ENCODE data around the gene MICAL3.

The MICAL3 gene

GRCh38 chr22:17867160-17867785 is 157.1 kb downstream of the MICAL3 start:
- in situ Hi-C loops (cut with MboI; ENCODE audit: low pct_unique_long_range_greater_than_20kb, low sequenced_read_pairs): no loop called here
- peak; percentile 63 for DNase-seq

- in situ Hi-C loops (cut with MboI; ENCODE audit: low pct_unique_long_range_greater_than_20kb, low sequenced_read_pairs): no loop called here
- DNase-seq: no peak
Measured at GRCh38 chr22:17866621-17867020, 157.7 kb downstream of the MICAL3 start.

GRCh38 chr22:17866127-17866526 is 158.2 kb downstream of the MICAL3 start:
- in situ Hi-C loops (cut with MboI; ENCODE audit: low pct_unique_long_range_greater_than_20kb, low sequenced_read_pairs): no loop called here
- no peak for DNase-seq

- in situ Hi-C loops (cut with MboI; ENCODE audit: low pct_unique_long_range_greater_than_20kb, low sequenced_read_pairs): no loop called here
- no peak for DNase-seq
Measured at GRCh38 chr22:17865183-17866055, 158.9 kb downstream of the MICAL3 start.

GRCh38 chr22:17864398-17865182 is 159.8 kb downstream of the MICAL3 start:
- DNase-seq: no peak
- in situ Hi-C loops (cut with MboI; ENCODE audit: low pct_unique_long_range_greater_than_20kb, low sequenced_read_pairs): no loop called here

- peak; percentile 18 for DNase-seq
- in situ Hi-C loops (cut with MboI; ENCODE audit: low pct_unique_long_range_greater_than_20kb, low sequenced_read_pairs): no loop called here
Measured at GRCh38 chr22:17862646-17863181, 161.6 kb downstream of the MICAL3 start.

GRCh38 chr22:17861909-17862308 is 162.5 kb downstream of the MICAL3 start:
- in situ Hi-C loops (cut with MboI; ENCODE audit: low pct_unique_long_range_greater_than_20kb, low sequenced_read_pairs): no loop called here
- no peak for DNase-seq

- DNase-seq: no peak
- in situ Hi-C loops (cut with MboI; ENCODE audit: low pct_unique_long_range_greater_than_20kb, low sequenced_read_pairs): no loop called here
Measured at GRCh38 chr22:17860220-17860965, 164.0 kb downstream of the MICAL3 start.

GRCh38 chr22:17858033-17858432 is 166.3 kb downstream of the MICAL3 start:
- in situ Hi-C loops (cut with MboI; ENCODE audit: low pct_unique_long_range_greater_than_20kb, low sequenced_read_pairs): no loop called here
- DNase-seq: no peak

- in situ Hi-C loops (cut with MboI; ENCODE audit: low pct_unique_long_range_greater_than_20kb, low sequenced_read_pairs): no loop called here
- no peak for DNase-seq
Measured at GRCh38 chr22:17855572-17856290, 168.6 kb downstream of the MICAL3 start.

GRCh38 chr22:17853073-17853472 is 171.3 kb downstream of the MICAL3 start:
- in situ Hi-C loops (cut with MboI; ENCODE audit: low pct_unique_long_range_greater_than_20kb, low sequenced_read_pairs): no loop called here
- DNase-seq: no peak

GRCh38 chr22:17851759-17852158 is 172.6 kb downstream of the MICAL3 start:
- no peak for DNase-seq
- in situ Hi-C loops (cut with MboI; ENCODE audit: low pct_unique_long_range_greater_than_20kb, low sequenced_read_pairs): no loop called here

- DNase-seq: no peak
- in situ Hi-C loops (cut with MboI; ENCODE audit: low pct_unique_long_range_greater_than_20kb, low sequenced_read_pairs): no loop called here
Measured at GRCh38 chr22:17847360-17848078, 176.8 kb downstream of the MICAL3 start.

GRCh38 chr22:17846326-17846992 is 177.9 kb downstream of the MICAL3 start:
- DNase-seq: no peak
- in situ Hi-C loops (cut with MboI; ENCODE audit: low pct_unique_long_range_greater_than_20kb, low sequenced_read_pairs): no loop called here

GRCh38 chr22:17845790-17846189 is 178.6 kb downstream of the MICAL3 start:
- no peak for DNase-seq
- in situ Hi-C loops (cut with MboI; ENCODE audit: low pct_unique_long_range_greater_than_20kb, low sequenced_read_pairs): no loop called here

- no peak for DNase-seq
- in situ Hi-C loops (cut with MboI; ENCODE audit: low pct_unique_long_range_greater_than_20kb, low sequenced_read_pairs): no loop called here
Measured at GRCh38 chr22:17845327-17845726, 179.0 kb downstream of the MICAL3 start.

GRCh38 chr22:17844150-17844549 is 180.2 kb downstream of the MICAL3 start:
- in situ Hi-C loops (cut with MboI; ENCODE audit: low pct_unique_long_range_greater_than_20kb, low sequenced_read_pairs): no loop called here
- DNase-seq: no peak
